GM23338 (cell line): Measurements from ENCODE around the gene FOXO3. TPM values are rescaled to one million over a fixed set of nuclear protein-coding genes. Genes with fewer than 3 reads are reported as not detected.

Source experiments
- ATAC-seq: fragments of 200-7000 bp; cut with Tn5 transposase; 3 replicates; pipeline ENCODE4 v1.9.1; 2020
- DNase-seq: peaks from one replicate; pipeline ENCODE4 v3.0.0-alpha.2; 2015; ENCODE audit warnings: low spot score
- H2AFZ ChIP-seq: fragments of 200-600 bp; sonication (generic); 2 replicates; pipeline ENCODE4 v1.8.0; 2016; ENCODE audit warnings: antibody characterized with exemption, mild to moderate bottlenecking, moderate library complexity
- H3F3A ChIP-seq: fragments of 200-600 bp; sonication (generic); replicated peaks from 2 replicates; pipeline ENCODE4 v1.8.0; 2017; ENCODE audit warnings: antibody characterized with exemption, mixed run types, low read depth
- H3K27ac ChIP-seq: fragments of 200-600 bp; sonication (generic); 2 replicates; pipeline ENCODE4 v1.6.1; 2016; ENCODE audit warnings: low read depth
- H3K27me3 ChIP-seq: fragments of 200-600 bp; sonication (generic); 2 replicates; pipeline ENCODE4 v1.8.0; 2016; ENCODE audit warnings: mild to moderate bottlenecking, mixed run types, moderate library complexity; ENCODE audit not compliant: insufficient read depth
- H3K36me3 ChIP-seq: fragments of 200-600 bp; sonication (generic); 2 replicates; pipeline ENCODE4 v1.8.0; 2016; ENCODE audit warnings: mild to moderate bottlenecking; ENCODE audit not compliant: insufficient read depth
- H3K4me1 ChIP-seq: fragments of 200-600 bp; sonication (generic); 2 replicates; pipeline ENCODE4 v1.8.0; 2016; ENCODE audit warnings: mild to moderate bottlenecking, moderate library complexity; ENCODE audit not compliant: insufficient read depth
- H3K4me2 ChIP-seq: fragments of 200-600 bp; sonication (generic); 2 replicates; pipeline ENCODE4 v1.7.1; 2017; ENCODE audit warnings: mixed run types
- H3K4me3 ChIP-seq: fragments of 200-600 bp; sonication (generic); 2 replicates; pipeline ENCODE4 v1.6.1; 2016; ENCODE audit warnings: mixed run types
- H3K79me2 ChIP-seq: fragments of 200-600 bp; sonication (generic); replicated peaks from 2 replicates; pipeline ENCODE4 v1.8.0; 2017; ENCODE audit warnings: mild to moderate bottlenecking; ENCODE audit not compliant: insufficient read depth
- H3K9me2 ChIP-seq: fragments of 200-600 bp; sonication (generic); 2 replicates; pipeline ENCODE4 v1.8.0; 2017; ENCODE audit not compliant: insufficient read depth
- H4K20me1 ChIP-seq: fragments of 200-600 bp; sonication (generic); replicated peaks from 2 replicates; pipeline ENCODE4 v1.8.0; 2017; ENCODE audit warnings: mild to moderate bottlenecking; ENCODE audit not compliant: insufficient read depth
- H3K27ac Mint-ChIP-seq: 2 replicates; pipeline ENCODE4 v1.8.0; 2020; ENCODE audit warnings: inconsistent platforms, mild to moderate bottlenecking, moderate library complexity, mixed read lengths
- H3K27me3 Mint-ChIP-seq: 3 replicates; pipeline ENCODE4 v1.8.0; 2022; ENCODE audit warnings: low read depth, mild to moderate bottlenecking, moderate library complexity, mixed read lengths, inconsistent platforms; ENCODE audit not compliant: insufficient read depth, poor library complexity
- H3K36me3 Mint-ChIP-seq: 3 replicates; pipeline ENCODE4 v1.8.0; 2021; ENCODE audit warnings: low read depth, mild to moderate bottlenecking, inconsistent platforms, moderate library complexity, mixed read lengths
- H3K4me1 Mint-ChIP-seq: 3 replicates; pipeline ENCODE4 v1.8.0; 2020; ENCODE audit warnings: mild to moderate bottlenecking, inconsistent platforms, mixed read lengths
- H3K4me3 Mint-ChIP-seq: 3 replicates; pipeline ENCODE4 v1.8.0; 2021; ENCODE audit warnings: moderate library complexity, mild to moderate bottlenecking, inconsistent platforms, mixed read lengths
- H3K9me3 Mint-ChIP-seq: 3 replicates; pipeline ENCODE4 v1.8.0; 2020; ENCODE audit warnings: moderate library complexity, mild to moderate bottlenecking, inconsistent platforms, mixed read lengths
- CREB1 ChIP-seq: fragments of 250-450 bp; sonication (Bioruptor Pico); IDR thresholded peaks from 2 replicates; pipeline ENCODE4 v1.5.0; 2020; ENCODE audit warnings: low read depth, mild to moderate bottlenecking, moderate library complexity
- ETS1 ChIP-seq: IDR thresholded peaks from 2 replicates; pipeline ENCODE4 v1.6.1; 2016; ENCODE audit warnings: antibody characterized with exemption
- EZH2 ChIP-seq: fragments of 200-600 bp; sonication (generic); IDR thresholded peaks from one replicate; pipeline ENCODE4 v1.8.0; 2017; ENCODE audit warnings: antibody characterized with exemption, mild to moderate bottlenecking, low read depth; ENCODE audit not compliant: unreplicated experiment
- EZH2phosphoT487 ChIP-seq: fragments of 200-600 bp; sonication (generic); IDR thresholded peaks from one replicate; pipeline ENCODE4 v1.8.1; 2018; ENCODE audit warnings: antibody characterized with exemption; ENCODE audit not compliant: unreplicated experiment
- JUNB ChIP-seq: IDR thresholded peaks from one replicate; pipeline ENCODE4 v1.6.1; 2016; ENCODE audit warnings: antibody characterized with exemption; ENCODE audit not compliant: unreplicated experiment
- NANOG ChIP-seq: IDR thresholded peaks from 2 replicates; pipeline ENCODE4 v1.6.1; 2016; ENCODE audit warnings: antibody characterized with exemption, borderline replicate concordance
- POLR2AphosphoS5 ChIP-seq: IDR thresholded peaks from 2 replicates; pipeline ENCODE4 v1.6.1; 2016; ENCODE audit warnings: antibody characterized with exemption, low read depth
- REST ChIP-seq: IDR thresholded peaks from one replicate; pipeline ENCODE4 v1.6.1; 2018; ENCODE audit warnings: antibody characterized with exemption; ENCODE audit not compliant: unreplicated experiment
- ZNF462 ChIP-seq: fragments of 250-450 bp; sonication (Bioruptor Pico); IDR thresholded peaks from 2 replicates; pipeline ENCODE4 v1.5.0; 2020; ENCODE audit warnings: mild to moderate bottlenecking, moderate library complexity
- polyA plus RNA-seq: library from polyadenylated mRNA; unstranded; fragments of >200 nt; fragmentation: Nextera tagmentation; extraction: Ambion mirVana; gene quantifications from 2 replicates; pipeline ENCODE4 v1.2.1, GENCODE V29; 2016
- total RNA-seq: library from RNA; depleted of rRNA; stranded (reverse); fragments of >200 nt; shearing (Covaris generic); gene quantifications from 2 replicates; pipeline ENCODE4 v1.2.3, GENCODE V29; 2014

Gene FOXO3
- total and polyA plus RNA-seq, 2 experiments from 2014 or later, result 9.8 to 20.2 TPM

- TF ChIP-seq REST, result no peak
- TF ChIP-seq EZH2phosphoT487, result no peak
- TF ChIP-seq ZNF462 (CRISPR knock-in tag), result no peak
- no peak for TF ChIP-seq JUNB
- TF ChIP-seq CREB1 (CRISPR knock-in tag), result no peak
These were observed 27.9 kb downstream of the FOXO3 start (continued) for GRCh38 chr6:108588586-108588985.

- peak; percentile 93 for ATAC-seq
- Mint-ChIP-seq H3K9me3 (no peaks in the 10 kb centered on the region), H3K36me3 (no peaks in the 10 kb centered on the region), H3K4me3 (peak overlapping the region; percentile 41; the same call in 1 of the 3 replicates), H3K27me3 (no peaks in the 10 kb centered on the region), H3K27ac (peak overlapping the region; percentile 79), H3K4me1 (peaks cover 71% of the 10 kb centered on the region)
- no peak for TF ChIP-seq EZH2phosphoT487
- peak; percentile 51 for TF ChIP-seq NANOG
- no peak for TF ChIP-seq ETS1
- no peak for TF ChIP-seq EZH2
- 0 out of 2 replicates have a peak, but pooled peaks have one; percentile 27 for TF ChIP-seq POLR2AphosphoS5
- H3K27ac ChIP-seq, result peak overlapping the region; percentile 87
- no peaks in the 10 kb centered on the region for H3F3A ChIP-seq
- H3K4me2 ChIP-seq, result peak overlapping the region; percentile 2
- no peak overlapping the region for H2AFZ ChIP-seq
- peaks cover 45% of the 10 kb centered on the region for H3K4me1 ChIP-seq
- no peaks in the 10 kb centered on the region for H3K36me3 ChIP-seq
- peak; percentile 91 for DNase-seq
- H3K79me2 ChIP-seq, result peaks cover 78% of the 10 kb centered on the region
- no peaks in the 10 kb centered on the region for H3K9me2 ChIP-seq
- no peaks in the 10 kb centered on the region for H3K27me3 ChIP-seq
- no peaks in the 10 kb centered on the region for H4K20me1 ChIP-seq
- no peak overlapping the region for H3K4me3 ChIP-seq
These were observed 28.6 kb downstream of the FOXO3 start for GRCh38 chr6:108589244-108589791.
